K562 treated with DMSO at 1 percent for 48 hours (cell line): ENCODE data around the gene OTC. TPM values are rescaled to one million over a fixed set of nuclear protein-coding genes. Genes with fewer than 3 reads are reported as not detected.

Experiments used
- total RNA-seq: library from RNA; unstranded; fragments of 300-600 nt; gene quantifications from 2 replicates; pipeline ENCODE4 v1.2.3, GENCODE V29; 2022; ENCODE audit warnings: low replicate concordance; ENCODE audit errors: extremely low read depth

OTC gene
- total RNA-seq, result not detected in 2 replicates

GRCh38 chrX:38352362-38352761, at the start of gene OTC:
OTC (plus strand) TSS chrX:38352604; CDS start chrX:38352697, 93 bp downstream.

DNA sequence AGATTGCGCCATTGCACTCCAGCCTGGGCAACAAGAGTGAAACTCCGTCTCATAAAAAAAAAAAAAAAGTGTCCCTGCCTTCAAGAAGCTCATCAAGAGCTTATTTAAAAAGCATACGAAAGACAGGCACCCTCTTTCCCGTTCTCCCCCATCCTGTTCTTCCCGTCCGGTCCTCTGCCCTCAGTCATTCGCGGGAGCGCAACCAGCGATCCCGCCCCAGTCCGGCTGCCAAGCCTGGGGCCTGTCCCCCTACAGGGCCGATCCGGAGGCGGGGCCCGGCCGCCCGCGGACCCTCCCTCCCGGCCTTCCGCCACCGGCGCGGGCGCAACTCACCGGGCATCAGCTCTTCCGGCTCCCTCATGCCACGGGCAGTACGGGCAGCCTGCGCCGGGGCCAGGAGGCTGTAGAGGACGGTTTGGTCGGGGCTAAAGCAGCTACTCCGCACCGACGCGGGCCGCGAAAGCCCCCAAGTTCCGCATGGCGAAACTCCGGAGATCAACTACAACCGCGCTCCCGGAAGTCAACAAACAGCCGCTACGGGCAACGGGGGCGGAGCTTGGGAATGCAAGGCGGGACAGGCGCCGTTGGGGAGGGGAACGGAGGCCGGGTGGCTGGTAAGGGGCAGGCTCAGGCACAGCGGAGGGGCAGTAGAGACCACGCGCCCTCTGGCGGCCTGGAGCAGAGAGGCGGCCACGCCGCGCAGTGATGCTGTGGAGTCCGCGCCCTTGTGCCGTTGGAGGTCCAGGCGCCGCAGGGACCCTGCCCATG, 25.2 kb upstream of the OTC start, which contains the start of gene RPGR:
TSS of gene RPGR (minus strand) at position 503 of the 768 bp plus-strand sequence. CDS start at position 361, 142 bp downstream.

Other genes with a start within 250 kb of the OTC start
- gene SRPX, start 131.7 kb upstream of the OTC start, total RNA-seq, result not detected in 2 replicates
- gene RPGR, start 25.1 kb upstream of the OTC start, total RNA-seq, result not detected in 2 replicates
- not detected in 2 replicates for gene TSPAN7, start 208.9 kb downstream of the OTC start, total RNA-seq